ENCODE data around the gene GET3. TPM values are rescaled to one million over a fixed set of nuclear protein-coding genes. Genes with fewer than 3 reads are reported as not detected.
"Not testable (repeated sequence)": the region's sequence is repeated elsewhere in the genome, so short reads cannot be mapped to it uniquely, and the experiment has no call there.

Gene GET3
- total RNA-seq, 1 donor from 2014 or later = 57.5 TPM

- no peak for ATAC-seq
- TF ChIP-seq, protein P1, sequence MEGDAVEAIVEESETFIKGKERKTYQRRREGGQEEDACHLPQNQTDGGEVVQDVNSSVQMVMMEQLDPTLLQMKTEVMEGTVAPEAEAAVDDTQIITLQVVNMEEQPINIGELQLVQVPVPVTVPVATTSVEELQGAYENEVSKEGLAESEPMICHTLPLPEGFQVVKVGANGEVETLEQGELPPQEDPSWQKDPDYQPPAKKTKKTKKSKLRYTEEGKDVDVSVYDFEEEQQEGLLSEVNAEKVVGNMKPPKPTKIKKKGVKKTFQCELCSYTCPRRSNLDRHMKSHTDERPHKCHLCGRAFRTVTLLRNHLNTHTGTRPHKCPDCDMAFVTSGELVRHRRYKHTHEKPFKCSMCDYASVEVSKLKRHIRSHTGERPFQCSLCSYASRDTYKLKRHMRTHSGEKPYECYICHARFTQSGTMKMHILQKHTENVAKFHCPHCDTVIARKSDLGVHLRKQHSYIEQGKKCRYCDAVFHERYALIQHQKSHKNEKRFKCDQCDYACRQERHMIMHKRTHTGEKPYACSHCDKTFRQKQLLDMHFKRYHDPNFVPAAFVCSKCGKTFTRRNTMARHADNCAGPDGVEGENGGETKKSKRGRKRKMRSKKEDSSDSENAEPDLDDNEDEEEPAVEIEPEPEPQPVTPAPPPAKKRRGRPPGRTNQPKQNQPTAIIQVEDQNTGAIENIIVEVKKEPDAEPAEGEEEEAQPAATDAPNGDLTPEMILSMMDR (IDR thresholded peaks at IDR 0.05) = no peak
- Histone ChIP-seq H3K4me1 (no peaks in the 10 kb centered on the region), H3K4me3 (no peak overlapping the region), H3K27me3 (ENCODE audit: low read depth) (no peaks in the 10 kb centered on the region), H3K36me3 (peaks cover 95% of the 10 kb centered on the region), H3K9me3 (no peaks in the 10 kb centered on the region), H3K27ac (no peak overlapping the region)
- DNase-seq = no peak
- intact Hi-C loops (cut with DNase I) = no loop called here
These were observed 28.7 kb upstream of the GET3 start for GRCh38 chr19:12708641-12709040.

- no peaks in the 10 kb centered on the region for H3K4me1 ChIP-seq
- H3K9me3 ChIP-seq = no peaks in the 10 kb centered on the region
- H3K36me3 ChIP-seq = peaks cover 95% of the 10 kb centered on the region
- TF ChIP-seq, protein P1 (IDR thresholded peaks at IDR 0.05) = no peak
- no peaks in the 10 kb centered on the region for H3K27me3 ChIP-seq (ENCODE audit: low read depth)
- H3K27ac ChIP-seq = no peak overlapping the region
- no peak overlapping the region for H3K4me3 ChIP-seq
- intact Hi-C loops (cut with DNase I) = no loop called here
- ATAC-seq (no peak), DNase-seq (no peak)
These were observed 26.1 kb upstream of the GET3 start for GRCh38 chr19:12711187-12711586.

DNA sequence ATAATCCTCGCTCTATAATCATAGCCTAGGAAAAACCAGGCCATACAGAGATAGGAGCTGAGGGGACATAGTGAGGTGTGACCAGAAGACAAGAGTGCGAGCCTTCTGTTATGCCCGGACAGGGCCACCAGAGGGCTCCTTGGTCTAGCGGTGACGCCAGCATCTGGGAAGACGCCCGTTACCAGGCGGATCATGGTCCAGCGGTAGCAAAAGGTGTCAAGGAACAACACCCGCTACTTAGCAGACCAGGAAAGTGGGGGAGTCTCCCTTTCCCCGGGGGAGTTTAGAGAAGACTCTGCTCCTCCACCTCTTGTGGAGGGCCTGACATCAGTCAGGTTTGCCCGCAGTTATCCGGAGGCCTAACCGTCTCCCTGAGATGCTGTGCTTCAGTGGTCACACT lies 25.2 kb upstream of the GET3 start:
- TF ChIP-seq, protein P1 (IDR thresholded peaks at IDR 0.05) = peak; percentile 28
- H3K4me3 ChIP-seq; ATAC-seq; H3K9me3 ChIP-seq; H3K27ac ChIP-seq; H3K4me1 ChIP-seq; DNase-seq; H3K27me3 ChIP-seq (ENCODE audit: low read depth); intact Hi-C loops (cut with DNase I): not testable (repeated sequence)
- H3K36me3 ChIP-seq = peaks cover 95% of the 10 kb centered on the region

GRCh38 chr19:12713304-12713703 lies 24.0 kb upstream of the GET3 start:
- H3K36me3 ChIP-seq = peaks cover 95% of the 10 kb centered on the region
- H3K27me3 ChIP-seq (ENCODE audit: low read depth); H3K4me3 ChIP-seq; DNase-seq; intact Hi-C loops (cut with DNase I); H3K27ac ChIP-seq; H3K4me1 ChIP-seq; H3K9me3 ChIP-seq; ATAC-seq: not testable (repeated sequence)

DNA sequence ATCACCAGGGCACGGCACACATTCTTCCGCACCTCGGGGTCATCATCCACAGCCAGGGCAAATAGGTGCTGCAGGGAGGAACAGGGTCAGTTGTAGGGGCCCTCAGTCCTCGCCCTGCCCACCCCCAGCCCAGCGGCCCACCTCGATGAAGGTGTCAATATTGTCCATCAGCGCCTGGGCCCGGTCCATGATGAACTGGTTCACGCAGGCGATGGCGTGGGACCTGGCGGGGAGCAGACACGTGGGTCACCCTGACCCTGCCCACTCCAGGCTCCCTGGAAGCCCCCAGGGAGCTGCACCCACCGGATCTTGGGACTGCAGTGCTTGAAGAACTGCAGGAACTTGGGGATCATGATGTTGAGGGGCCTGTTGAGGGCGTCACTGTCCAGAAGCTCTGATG lies 22.2 kb upstream of the GET3 start:
- ATAC-seq = peak in 1 of 2 donors; percentile 13
- TF ChIP-seq, protein P1 (IDR thresholded peaks at IDR 0.05) = no peak
- Histone ChIP-seq H3K9me3 (no peaks in the 10 kb centered on the region), H3K27me3 (ENCODE audit: low read depth) (no peaks in the 10 kb centered on the region), H3K4me1 (peaks cover 3% of the 10 kb centered on the region), H3K27ac (no peak overlapping the region), H3K4me3 (no peak overlapping the region), H3K36me3 (peaks cover 86% of the 10 kb centered on the region)
- intact Hi-C loops (cut with DNase I) = no loop called here
- DNase-seq = no peak

DNA sequence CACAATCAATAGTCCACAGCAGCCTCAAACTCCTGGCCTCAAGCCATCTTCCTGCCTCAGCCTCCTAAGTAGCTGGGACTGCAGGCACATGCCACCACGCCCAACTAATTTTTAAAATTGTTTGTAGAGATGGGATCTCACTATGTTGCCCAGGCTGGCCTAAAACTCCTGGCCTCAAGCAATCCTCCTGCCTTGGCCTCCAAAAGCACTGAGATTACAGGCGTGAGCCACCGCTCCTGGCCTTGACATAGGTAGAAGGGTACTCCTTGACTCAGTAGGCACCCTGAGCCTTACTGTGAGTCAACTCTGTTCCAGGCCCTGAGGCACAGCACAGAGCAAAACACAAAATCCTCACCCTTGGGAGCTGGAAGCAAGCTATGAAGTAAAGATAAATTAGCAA lies 21.4 kb upstream of the GET3 start:
- Histone ChIP-seq H3K4me1 (peaks cover 12% of the 10 kb centered on the region), H3K27me3 (ENCODE audit: low read depth) (no peaks in the 10 kb centered on the region), H3K36me3 (peaks cover 78% of the 10 kb centered on the region), H3K27ac (no peak overlapping the region), H3K9me3 (no peaks in the 10 kb centered on the region), H3K4me3 (no peak overlapping the region)
- DNase-seq (no peak), ATAC-seq (no peak)
- TF ChIP-seq, protein P1 (IDR thresholded peaks at IDR 0.05) = no peak
- intact Hi-C loops (cut with DNase I) = no loop called here

Data from lower lobe of right lung (tissue), 2 donors.